Keratinocyte (primary cell): ENCODE measurements around the gene RDX. TPM values are rescaled to one million over a fixed set of nuclear protein-coding genes. Genes with fewer than 3 reads are reported as not detected.

Source experiments
- DNase-seq: peaks from one replicate; pipeline ENCODE4 v3.0.0-alpha.2; 2011; ENCODE audit warnings: low read depth, missing footprints, low spot score
- FAIRE-seq: peaks from 2 replicates; lab custom pipeline; 2011; peaks lifted over from hg19 to GRCh38; lab: Jason Lieb, UNC
- H2AFZ ChIP-seq: 2 replicates; pipeline ENCODE4 v1.6.0; 2012; ENCODE audit warnings: low read length, control low read depth, inconsistent platforms; ENCODE audit not compliant: control insufficient read depth
- H3K27ac ChIP-seq: 2 replicates; pipeline ENCODE4 v1.5.1; 2011; ENCODE audit warnings: low read length; ENCODE audit not compliant: control insufficient read depth, insufficient read depth
- H3K27me3 ChIP-seq: 3 replicates; pipeline ENCODE4 v1.6.0; 2011; ENCODE audit warnings: low read length; ENCODE audit not compliant: control insufficient read depth, insufficient read depth; ENCODE audit errors: extremely low read depth
- H3K36me3 ChIP-seq, 2 experiments: 2 replicates in 1 of 2; 3 replicates in 1 of 2; pipeline ENCODE4 v1.5.1; 2011; ENCODE audit warnings: low read length in 2 of 2, mild to moderate bottlenecking in 1 of 2; ENCODE audit not compliant: control insufficient read depth in 2 of 2, insufficient read depth in 2 of 2; ENCODE audit errors: extremely low read depth in 1 of 2
- H3K4me1 ChIP-seq: 3 replicates; pipeline ENCODE4 v1.5.1; 2011; ENCODE audit warnings: low read length; ENCODE audit not compliant: control insufficient read depth, insufficient read depth; ENCODE audit errors: extremely low read depth
- H3K4me2 ChIP-seq: 3 replicates; pipeline ENCODE4 v1.6.0; 2011; ENCODE audit warnings: low read depth, low read length; ENCODE audit not compliant: control insufficient read depth, insufficient read depth; ENCODE audit errors: extremely low read depth
- H3K4me3 ChIP-seq, 3 experiments: fragments of 200-600 bp in 1 of 3; sonication (generic) in 1 of 3; 2 replicates in 2 of 3; 3 replicates in 1 of 3; pipeline ENCODE4 v1.5.1; 2011 to 2016; ENCODE audit warnings: low read length in 3 of 3, mild to moderate bottlenecking in 3 of 3, control low read depth in 2 of 3, inconsistent platforms in 1 of 3, low read depth in 1 of 3, mixed read lengths in 1 of 3, mixed run types in 1 of 3, moderate library complexity in 1 of 3; ENCODE audit not compliant: control insufficient read depth in 2 of 3, insufficient read depth in 2 of 3; ENCODE audit errors: extremely low read depth in 1 of 3
- H3K79me2 ChIP-seq: 2 replicates; pipeline ENCODE4 v1.6.0; 2012; ENCODE audit warnings: low read length; ENCODE audit not compliant: control insufficient read depth, insufficient read depth
- H3K9ac ChIP-seq: 3 replicates; pipeline ENCODE4 v1.6.0; 2011; ENCODE audit warnings: low read length; ENCODE audit not compliant: control insufficient read depth, insufficient read depth; ENCODE audit errors: extremely low read depth
- H3K9me1 ChIP-seq: 3 replicates; pipeline ENCODE4 v1.6.0; 2011; ENCODE audit warnings: low read length; ENCODE audit not compliant: control insufficient read depth, insufficient read depth; ENCODE audit errors: extremely low read depth
- H3K9me3 ChIP-seq: 2 replicates; pipeline ENCODE4 v1.5.1; 2012; ENCODE audit warnings: low read depth, low read length; ENCODE audit not compliant: control insufficient read depth
- H4K20me1 ChIP-seq: 3 replicates; pipeline ENCODE4 v1.6.0; 2011; ENCODE audit warnings: low read length; ENCODE audit not compliant: control insufficient read depth, insufficient read depth; ENCODE audit errors: extremely low read depth
- EZH2 ChIP-seq: IDR thresholded peaks from one replicate; pipeline ENCODE4 v1.6.1; 2012; ENCODE audit warnings: inconsistent platforms, mild to moderate bottlenecking, low read length, moderate library complexity
- dilution Hi-C: fragments of 300-500 bp; cut with MboI; formaldehyde crosslinking; loops from one replicate; pipeline ENCODE4 v1.7.0; 2020; ENCODE audit warnings: low sequenced_read_pairs; ENCODE audit not compliant: extremely low pct_ligation_motif_present
- polyA plus RNA-seq, 5 experiments: library from polyadenylated mRNA; depleted of rRNA in 3 of 5; stranded (reverse) in 3 of 5; stranded (forward) in 1 of 5; unstranded in 1 of 5; fragments of >200 nt; gene quantifications; 1 replicate in 1 of 5; 2 replicates in 3 of 5; 3 replicates in 1 of 5; pipeline versions ENCODE4 v1.2.1 to v1.2.3, GENCODE V29; 2011 to 2012; ENCODE audit warnings: missing spikeins in 2 of 5, low read depth in 1 of 5, low replicate concordance in 1 of 5
- TF ChIP-seq, protein P1 (sequence below), 3 experiments: IDR thresholded peaks in 1 of 3; conservative IDR thresholded peaks in 1 of 3; optimal IDR thresholded peaks in 1 of 3; 2 replicates in 2 of 3; 3 replicates in 1 of 3; pipeline versions ENCODE3 to v1.5.1; 2011; ENCODE audit warnings: low read length in 3 of 3, mild to moderate bottlenecking in 3 of 3, moderate library complexity in 2 of 3, control low read depth in 1 of 3, inconsistent platforms in 1 of 3; ENCODE audit not compliant: insufficient read depth in 2 of 3; ENCODE audit errors: extremely low read depth in 1 of 3

Gene RDX
- polyA plus RNA-seq, 1 donor (not counting 4 experiments of a cell fraction or from before 2014, with no cell fraction given): 85.4 TPM

DNA sequence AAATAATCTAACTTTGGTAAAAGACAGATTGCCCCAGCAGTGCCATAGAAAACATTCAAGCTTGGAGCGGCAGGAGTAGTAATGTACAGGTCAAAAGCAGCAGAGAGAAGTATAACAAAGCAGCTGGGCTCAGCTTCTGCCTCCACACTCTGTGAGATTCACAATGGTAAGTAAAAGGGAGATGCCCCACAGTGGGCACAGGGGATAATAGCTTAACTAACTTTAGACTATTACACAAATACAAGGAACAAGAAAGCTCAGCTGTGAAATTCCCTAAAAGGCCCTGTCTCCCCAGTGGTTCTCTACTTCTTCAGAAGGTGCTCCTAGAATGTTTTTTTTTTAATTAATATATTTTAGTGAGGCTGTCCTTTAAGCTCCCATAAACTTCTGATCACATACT lies 28.0 kb downstream of the RDX start:
- H3K79me2 ChIP-seq: peaks cover 54% of the 10 kb centered on the region
- H3K27ac ChIP-seq: no peak overlapping the region
- H3K4me2 ChIP-seq: no peak overlapping the region
- H3K36me3 ChIP-seq: peaks cover 5 to 6% of the 10 kb centered on the region in 2 experiments
- no peak overlapping the region for H2AFZ ChIP-seq
- no peak overlapping the region for H3K4me3 ChIP-seq
- H3K4me1 ChIP-seq: no peaks in the 10 kb centered on the region
- H3K9ac ChIP-seq: no peak overlapping the region
- FAIRE-seq (no peak), DNase-seq (no peak)
- peaks cover 4% of the 10 kb centered on the region for H4K20me1 ChIP-seq
- TF ChIP-seq, protein P1, sequence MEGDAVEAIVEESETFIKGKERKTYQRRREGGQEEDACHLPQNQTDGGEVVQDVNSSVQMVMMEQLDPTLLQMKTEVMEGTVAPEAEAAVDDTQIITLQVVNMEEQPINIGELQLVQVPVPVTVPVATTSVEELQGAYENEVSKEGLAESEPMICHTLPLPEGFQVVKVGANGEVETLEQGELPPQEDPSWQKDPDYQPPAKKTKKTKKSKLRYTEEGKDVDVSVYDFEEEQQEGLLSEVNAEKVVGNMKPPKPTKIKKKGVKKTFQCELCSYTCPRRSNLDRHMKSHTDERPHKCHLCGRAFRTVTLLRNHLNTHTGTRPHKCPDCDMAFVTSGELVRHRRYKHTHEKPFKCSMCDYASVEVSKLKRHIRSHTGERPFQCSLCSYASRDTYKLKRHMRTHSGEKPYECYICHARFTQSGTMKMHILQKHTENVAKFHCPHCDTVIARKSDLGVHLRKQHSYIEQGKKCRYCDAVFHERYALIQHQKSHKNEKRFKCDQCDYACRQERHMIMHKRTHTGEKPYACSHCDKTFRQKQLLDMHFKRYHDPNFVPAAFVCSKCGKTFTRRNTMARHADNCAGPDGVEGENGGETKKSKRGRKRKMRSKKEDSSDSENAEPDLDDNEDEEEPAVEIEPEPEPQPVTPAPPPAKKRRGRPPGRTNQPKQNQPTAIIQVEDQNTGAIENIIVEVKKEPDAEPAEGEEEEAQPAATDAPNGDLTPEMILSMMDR (optimal IDR thresholded peaks at IDR 0.05 in 1 of 3, IDR thresholded peaks at IDR 0.05 in 1 of 3, conservative IDR thresholded peaks at IDR 0.05 in 1 of 3; ENCODE audit: extremely low read depth in 1 of 3, insufficient read depth in 2 of 3, low read length in 3 of 3): no peak
- no peak for TF ChIP-seq EZH2
- no peaks in the 10 kb centered on the region for H3K9me3 ChIP-seq
- dilution Hi-C loops: no loop called here
- no peaks in the 10 kb centered on the region for H3K27me3 ChIP-seq
- no peaks in the 10 kb centered on the region for H3K9me1 ChIP-seq

GRCh38 chr11:110262072-110262403 lies 34.4 kb downstream of the RDX start:
- Histone ChIP-seq H3K9me1 (no peaks in the 10 kb centered on the region), H3K4me2 (no peak overlapping the region), H3K27me3 (no peaks in the 10 kb centered on the region), H3K79me2 (peaks cover 15% of the 10 kb centered on the region), H3K9ac (no peak overlapping the region), H3K27ac (no peak overlapping the region), H3K4me1 (no peaks in the 10 kb centered on the region), H2AFZ (no peak overlapping the region), H3K9me3 (no peaks in the 10 kb centered on the region), H3K4me3 (no peak overlapping the region), H3K36me3 (peaks cover 0 to 11% of the 10 kb centered on the region in 2 experiments), H4K20me1 (no peaks in the 10 kb centered on the region)
- dilution Hi-C loops: no loop called here
- FAIRE-seq (no peak), DNase-seq (no peak)
- TF ChIP-seq EZH2: no peak
- TF ChIP-seq, protein P1 (optimal IDR thresholded peaks at IDR 0.05 in 1 of 3, IDR thresholded peaks at IDR 0.05 in 1 of 3, conservative IDR thresholded peaks at IDR 0.05 in 1 of 3; ENCODE audit: extremely low read depth in 1 of 3, insufficient read depth in 2 of 3, low read length in 3 of 3): no peak
